Calu3 (cell line): ENCODE measurements around the gene SPEM1. TPM values are rescaled to one million over a fixed set of nuclear protein-coding genes. Genes with fewer than 3 reads are reported as not detected.

Experiments used
- BruUV-seq: library from RNA; stranded (reverse); fragments of 400-500 nt; replicated peaks from 2 replicates; lab custom pipeline; 2021; lab: Mats Ljungman, UMichigan
- CTCF ChIA-PET: fragments of 300-600 bp; sonication (Branson Sonifier 250); formaldehyde crosslinking; loops from one replicate; lab custom pipeline; 2022; ENCODE audit warnings: antibody characterized with exemption; lab: Charles Lee
- DNase-seq: peaks from one replicate; pipeline ENCODE4 v3.0.0; 2022
- H3K27ac Mint-ChIP-seq: one replicate; pipeline ENCODE4 v1.8.0; 2022; ENCODE audit warnings: mixed read lengths; ENCODE audit not compliant: unreplicated experiment
- H3K27me3 Mint-ChIP-seq: one replicate; pipeline ENCODE4 v1.8.0; 2022; ENCODE audit warnings: mixed read lengths; ENCODE audit not compliant: unreplicated experiment
- H3K36me3 Mint-ChIP-seq: one replicate; pipeline ENCODE4 v1.8.0; 2022; ENCODE audit warnings: mild to moderate bottlenecking, moderate library complexity, mixed read lengths; ENCODE audit not compliant: insufficient read depth, unreplicated experiment
- H3K4me1 Mint-ChIP-seq: one replicate; pipeline ENCODE4 v1.8.0; 2022; ENCODE audit warnings: mild to moderate bottlenecking, low read depth, mixed read lengths; ENCODE audit not compliant: unreplicated experiment
- H3K4me3 Mint-ChIP-seq: one replicate; pipeline ENCODE4 v1.8.0; 2022; ENCODE audit warnings: mild to moderate bottlenecking, low read depth, moderate library complexity, mixed read lengths; ENCODE audit not compliant: unreplicated experiment
- H3K9me3 Mint-ChIP-seq: one replicate; pipeline ENCODE4 v1.8.0; 2022; ENCODE audit warnings: low read depth, mixed read lengths; ENCODE audit not compliant: unreplicated experiment
- CTCF ChIP-seq: fragments of 200-600 bp; IDR thresholded peaks from one replicate; pipeline ENCODE4 v1.8.0; 2022; ENCODE audit warnings: antibody characterized with exemption; ENCODE audit not compliant: unreplicated experiment
- intact Hi-C: fragments of 100-400 bp; cut with micrococcal nuclease; formaldehyde crosslinking; loops from one replicate; pipeline ENCODE4 v1.10.0; 2022; ENCODE audit not compliant: unreplicated experiment
- total RNA-seq: library from RNA; stranded (reverse); gene quantifications from 2 replicates; pipeline ENCODE4 v1.2.3, GENCODE V29; 2022

The SPEM1 gene
- total RNA-seq, 1 experiment from 2014 or later, result not detected

DNA sequence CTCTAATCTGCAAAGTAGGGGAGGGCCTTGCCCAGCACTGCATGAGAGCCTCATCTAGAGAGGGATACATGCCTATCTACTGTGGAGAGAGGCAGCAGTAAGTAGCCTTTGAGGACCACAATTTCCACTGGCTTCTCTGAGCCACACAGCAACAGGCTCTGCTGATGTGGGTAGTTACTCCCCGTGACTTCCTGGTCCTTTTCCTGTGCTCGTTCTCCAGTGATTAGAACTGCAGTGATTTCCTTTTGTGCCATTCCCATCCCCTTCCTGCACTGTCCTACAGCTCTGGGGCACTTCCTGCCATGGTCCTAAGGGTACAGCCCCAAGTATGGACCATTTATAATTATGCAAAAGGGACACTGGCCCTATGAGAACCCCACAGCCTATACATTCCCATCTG, 28.8 kb upstream of the SPEM1 start:
- Mint-ChIP-seq H3K9me3 (no peaks in the 10 kb centered on the region), H3K4me1 (peaks cover 8% of the 10 kb centered on the region), H3K36me3 (peaks cover 31% of the 10 kb centered on the region), H3K4me3 (no peak overlapping the region), H3K27ac (no peak overlapping the region), H3K27me3 (no peaks in the 10 kb centered on the region)
- CTCF ChIA-PET, result no interaction called here
- TF ChIP-seq CTCF, result no peak
- BruUV-seq, result no TSS peak
- intact Hi-C loops, result no loop called here
- no peak for DNase-seq

- Mint-ChIP-seq H3K4me1 (peaks cover 8% of the 10 kb centered on the region), H3K9me3 (no peaks in the 10 kb centered on the region), H3K27ac (no peak overlapping the region), H3K36me3 (peaks cover 25% of the 10 kb centered on the region), H3K27me3 (no peaks in the 10 kb centered on the region), H3K4me3 (peak overlapping the region; percentile 82)
- no peak for DNase-seq
- intact Hi-C loops, result no loop called here
- no TSS peak for BruUV-seq
- no peak for TF ChIP-seq CTCF
- CTCF ChIA-PET, result interaction anchor here (1.4 kb wide), 1 partner anchor 37 kb away, joined by 6 read pairs; no protein-coding TSS in a partner anchor
These were observed 27.2 kb upstream of the SPEM1 start for GRCh38 chr17:7392696-7393612.

DNA sequence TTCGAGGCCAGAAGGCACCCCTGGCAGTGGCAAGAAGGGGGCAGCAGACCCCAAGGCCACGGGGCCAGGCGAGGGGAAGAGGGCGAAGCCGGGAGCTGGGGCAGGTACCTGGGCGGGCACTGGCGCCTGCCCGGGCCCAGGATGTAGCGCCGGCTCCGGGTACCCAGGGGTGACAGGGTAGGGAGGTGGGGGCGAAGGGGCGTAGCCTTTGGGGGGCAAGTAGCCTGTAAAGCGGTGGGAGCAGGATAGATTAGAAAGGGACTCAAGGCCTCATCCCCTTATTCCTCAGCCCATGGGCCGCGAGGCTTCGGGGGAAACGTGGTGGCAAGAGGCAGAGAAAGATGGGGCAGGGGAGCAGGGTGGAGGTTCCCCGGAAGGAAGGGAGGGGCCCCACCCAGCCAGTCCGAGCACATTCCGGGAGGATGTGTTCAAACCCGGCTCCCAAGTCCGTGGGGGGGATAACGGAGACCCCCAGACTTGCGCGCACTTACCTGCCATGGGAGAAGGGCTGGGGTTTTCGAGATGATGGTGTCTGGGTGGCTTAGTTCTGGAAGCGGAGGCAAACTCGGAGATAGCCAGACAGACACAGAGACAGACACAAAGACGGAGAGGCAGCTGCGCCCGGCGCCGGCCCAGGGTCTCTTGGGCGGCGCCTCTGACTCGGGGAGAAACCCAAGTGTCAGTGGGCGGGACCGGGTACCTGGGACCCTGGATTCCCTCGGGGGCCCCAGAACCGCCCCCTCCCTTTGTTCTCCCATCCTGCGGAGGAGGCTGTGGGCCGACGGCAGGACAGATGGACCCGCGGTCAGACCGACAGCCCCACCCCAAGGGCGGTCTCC, 26.3 kb upstream of the SPEM1 start:
- Mint-ChIP-seq H3K36me3 (peaks cover 20% of the 10 kb centered on the region), H3K27ac (no peak overlapping the region), H3K4me3 (peak overlapping the region; percentile 82), H3K27me3 (no peaks in the 10 kb centered on the region), H3K4me1 (peaks cover 8% of the 10 kb centered on the region), H3K9me3 (no peaks in the 10 kb centered on the region)
- no peak for TF ChIP-seq CTCF
- DNase-seq, result peak; percentile 28
- CTCF ChIA-PET, result interaction anchor here (0.6 to 1.4 kb wide), 3 partner anchors 10 to 38 kb away, joined by 3 to 6 read pairs (median 3); partner anchors contain the start of gene TMEM256
- intact Hi-C loops, result no loop called here
- TSS peak; percentile 26 for BruUV-seq

GRCh38 chr17:7394452-7395191, 25.5 kb upstream of the SPEM1 start, which contains the start of gene PLSCR3:
PLSCR3 (minus strand) TSS chr17:7394525; CDS start chr17:7394110, 415 bp downstream.
- intact Hi-C loops, result no loop called here
- no peaks in the 10 kb centered on the region for H3K9me3 Mint-ChIP-seq
- H3K4me3 Mint-ChIP-seq, result peak within 1 kb of the TSS; percentile 82
- no TSS peak for BruUV-seq
- peak; percentile 86 for DNase-seq
- H3K27ac Mint-ChIP-seq, result peak within 1 kb of the TSS; percentile 35
- H3K27me3 Mint-ChIP-seq, result no peaks in the 10 kb centered on the region
- H3K4me1 Mint-ChIP-seq, result peaks cover 8% of the 10 kb centered on the region
- peaks cover 20% of the 10 kb centered on the region for H3K36me3 Mint-ChIP-seq
- TF ChIP-seq CTCF, result peak; percentile 35
- CTCF ChIA-PET, result interaction anchor here (0.6 to 1.4 kb wide), 4 partner anchors 9 to 136 kb away, joined by 3 to 6 read pairs (median 4); partner anchors contain the start of gene TMEM256
